Urinary bladder (tissue), 4 donors: ENCODE data around the gene CD160. TPM values are rescaled to one million over a fixed set of nuclear protein-coding genes. Genes with fewer than 3 reads are reported as not detected.
A peak's percentile ranks its signal among the peaks of the same experiment; 100 is the strongest.
"Not testable (repeated sequence)": the region's sequence is repeated elsewhere in the genome, so short reads cannot be mapped to it uniquely, and the experiment has no call there.

Experiments
- DNase-seq: peaks from one replicate; pipeline ENCODE4 v3.0.0-alpha.2; 2015; ENCODE audit errors: extremely low spot score
- H3K27ac ChIP-seq: one replicate; pipeline ENCODE4 v1.5.1; 2013; ENCODE audit warnings: low read depth, mild to moderate bottlenecking, moderate library complexity
- H3K36me3 ChIP-seq: one replicate; pipeline ENCODE4 v1.6.1; 2013; ENCODE audit warnings: mild to moderate bottlenecking, moderate library complexity; ENCODE audit not compliant: insufficient read depth
- H3K4me1 ChIP-seq: one replicate; pipeline ENCODE4 v1.6.1; 2013; ENCODE audit warnings: mild to moderate bottlenecking, moderate library complexity; ENCODE audit not compliant: insufficient read depth
- H3K4me3 ChIP-seq: one replicate; pipeline ENCODE4 v1.5.1; 2013; ENCODE audit warnings: low read depth, low read length
- WGBS: extraction: QIAGEN DNeasy Blood & Tissue Kit; methylation state at CpG from one replicate; pipeline ENCODE4 v1.1.7; 2013; 5-methylcytosine and 5-hydroxymethylcytosine counted together
- polyA plus RNA-seq: library from polyadenylated mRNA; stranded (reverse); fragments of 200-250 nt; gene quantifications from one replicate; pipeline ENCODE4 v1.2.3, GENCODE V29; 2013
- total RNA-seq: library from RNA; depleted of rRNA; stranded (reverse); fragments of >200 nt; gene quantifications from one replicate; pipeline ENCODE4 v1.2.3, GENCODE V29; 2014
- donor health status: healthy with polysubstance abuse.
- donor health status: healthy.

The CD160 gene
- total and polyA plus RNA-seq, 2 donors: 0.25 to 1.0 TPM

GRCh38 chr1:145720556-145720877 is 1.2 kb downstream of the CD160 start:
- Histone ChIP-seq H3K4me3 (no peak overlapping the region), H3K36me3 (no peaks in the 10 kb centered on the region), H3K27ac (no peak overlapping the region), H3K4me1 (no peaks in the 10 kb centered on the region)
- DNase-seq: no peak
- 36% methylated on average over 5 of the region's 5 CpGs for whole genome bisulfite sequencing

GRCh38 chr1:145720878-145721671 is 1.8 kb downstream of the CD160 start:
- DNase-seq: no peak
- WGBS: 7% methylated on average over 47 of the region's 47 CpGs
- no peaks in the 10 kb centered on the region for H3K36me3 ChIP-seq
- H3K4me1 ChIP-seq: no peaks in the 10 kb centered on the region
- no peak overlapping the region for H3K27ac ChIP-seq
- peak overlapping the region; percentile 19 for H3K4me3 ChIP-seq

GRCh38 chr1:145726193-145726592 is 6.9 kb downstream of the CD160 start:
- H3K4me1 ChIP-seq, H3K36me3 ChIP-seq, H3K4me3 ChIP-seq, H3K27ac ChIP-seq, DNase-seq: not testable (repeated sequence)
- WGBS: 94% methylated on average over 5 of the region's 5 CpGs

GRCh38 chr1:145729196-145729595 is 9.9 kb downstream of the CD160 start:
- Histone ChIP-seq H3K4me3 (no peak overlapping the region), H3K4me1 (no peaks in the 10 kb centered on the region), H3K36me3 (peaks cover 4% of the 10 kb centered on the region), H3K27ac (no peak overlapping the region)
- 34% methylated on average over 5 of the region's 5 CpGs for WGBS
- DNase-seq: no peak

GRCh38 chr1:145729666-145730436 is 10.6 kb downstream of the CD160 start:
- Histone ChIP-seq H3K4me3 (no peak overlapping the region), H3K36me3 (peaks cover 4% of the 10 kb centered on the region), H3K27ac (no peak overlapping the region), H3K4me1 (no peaks in the 10 kb centered on the region)
- DNase-seq: no peak
- WGBS: 93% methylated on average over 5 of the region's 5 CpGs

- WGBS: 80% methylated on average over 4 of the region's 4 CpGs
- no peak overlapping the region for H3K4me3 ChIP-seq
- no peaks in the 10 kb centered on the region for H3K4me1 ChIP-seq
- no peak for DNase-seq
- peaks cover 4% of the 10 kb centered on the region for H3K36me3 ChIP-seq
- H3K27ac ChIP-seq: no peak overlapping the region
Measured at GRCh38 chr1:145730467-145730866, 11.2 kb downstream of the CD160 start.

GRCh38 chr1:145730900-145731299 is 11.6 kb downstream of the CD160 start:
- no peak for DNase-seq
- Histone ChIP-seq H3K27ac (no peak overlapping the region), H3K4me1 (no peaks in the 10 kb centered on the region), H3K36me3 (peaks cover 4% of the 10 kb centered on the region), H3K4me3 (no peak overlapping the region)
- 94% methylated on average over 3 of the region's 3 CpGs for WGBS

- peaks cover 6% of the 10 kb centered on the region for H3K36me3 ChIP-seq
- WGBS: 98% methylated on average over 1 of the region's 1 CpG
Measured at GRCh38 chr1:145736191-145736590, 16.9 kb downstream of the CD160 start.

GRCh38 chr1:145740269-145740668 is 21.0 kb downstream of the CD160 start:
- DNase-seq: peak; percentile 17
- H3K4me1 ChIP-seq: no peaks in the 10 kb centered on the region
- H3K27ac ChIP-seq: no peak overlapping the region
- whole genome bisulfite sequencing: 32% methylated on average over 4 of the region's 4 CpGs
- H3K4me3 ChIP-seq: no peak overlapping the region
- peaks cover 5% of the 10 kb centered on the region for H3K36me3 ChIP-seq

More at GRCh38 chr1:145736191-145736590, 16.9 kb downstream of the CD160 start:
- no peak for DNase-seq
- H3K4me1 ChIP-seq: no peaks in the 10 kb centered on the region
- H3K27ac ChIP-seq: no peak overlapping the region
- no peak overlapping the region for H3K4me3 ChIP-seq

- Histone ChIP-seq H3K27ac (no peak overlapping the region), H3K36me3 (peaks cover 9% of the 10 kb centered on the region)
Measured at GRCh38 chr1:145747398-145748247, 28.3 kb downstream of the CD160 start.

GRCh38 chr1:145750426-145750825 is 31.1 kb downstream of the CD160 start:
- Histone ChIP-seq H3K4me1 (no peaks in the 10 kb centered on the region), H3K27ac (no peak overlapping the region), H3K36me3 (peaks cover 6% of the 10 kb centered on the region), H3K4me3 (no peak overlapping the region)
- no peak for DNase-seq
- WGBS: 80% methylated on average over 5 of the region's 5 CpGs

More at GRCh38 chr1:145747398-145748247, 28.3 kb downstream of the CD160 start:
- Histone ChIP-seq H3K4me3 (no peak overlapping the region), H3K4me1 (no peaks in the 10 kb centered on the region)
- 92% methylated on average over 9 of the region's 9 CpGs for WGBS
- DNase-seq: no peak

GRCh38 chr1:145751491-145752037 is 32.3 kb downstream of the CD160 start:
- Histone ChIP-seq H3K27ac (no peak overlapping the region), H3K4me3 (no peak overlapping the region), H3K36me3 (peaks cover 6% of the 10 kb centered on the region), H3K4me1 (no peaks in the 10 kb centered on the region)
- DNase-seq: no peak
- 77% methylated on average over 5 of the region's 5 CpGs for WGBS

GRCh38 chr1:145757420-145757819 is 38.1 kb downstream of the CD160 start:
- no peak overlapping the region for H3K27ac ChIP-seq
- WGBS: 89% methylated on average over 2 of the region's 2 CpGs
- no peak for DNase-seq
- H3K4me3 ChIP-seq: no peak overlapping the region
- H3K4me1 ChIP-seq: no peaks in the 10 kb centered on the region
- peaks cover 6% of the 10 kb centered on the region for H3K36me3 ChIP-seq
